H1 (cell line): Measurements from ENCODE around the gene TMEM169. TPM values are rescaled to one million over a fixed set of nuclear protein-coding genes. Genes with fewer than 3 reads are reported as not detected.

Experiments used
- CTCF ChIA-PET: fragments of 300-600 bp; sonication (Branson Sonifier 250); formaldehyde crosslinking; loops from one replicate; lab custom pipeline; 2021; ENCODE audit not compliant: partially characterized antibody; lab: Charles Lee
- POLR2A ChIA-PET: fragments of 300-600 bp; sonication (Branson Sonifier 250); formaldehyde crosslinking; loops from one replicate; lab custom pipeline; 2021; ENCODE audit warnings: inconsistent platforms; ENCODE audit not compliant: partially characterized antibody; lab: Charles Lee
- DNase-seq, 2 experiments: peaks; one replicate each; pipeline versions ENCODE4 v3.0.0 to v3.0.0-alpha.2; 2010 to 2022; ENCODE audit warnings: low spot score in 2 of 2, low read depth in 1 of 2, mixed read lengths in 1 of 2
- FAIRE-seq: peaks from 2 replicates; lab custom pipeline; 2011; peaks lifted over from hg19 to GRCh38; lab: Jason Lieb, UNC
- H2AFZ ChIP-seq: 2 replicates; pipeline ENCODE4 v1.8.1; 2012; ENCODE audit warnings: low read length, inconsistent platforms
- H2AK5ac ChIP-seq: 2 replicates; pipeline ENCODE4 v1.6.1; 2013; ENCODE audit warnings: low read depth, low read length
- H2BK120ac ChIP-seq: replicated peaks from 2 replicates; pipeline ENCODE3; 2013; ENCODE audit warnings: low read depth, low read length, inconsistent platforms
- H2BK12ac ChIP-seq: 2 replicates; pipeline ENCODE4 v1.6.1; 2013; ENCODE audit warnings: low read depth, low read length
- H2BK15ac ChIP-seq: 2 replicates; pipeline ENCODE4 v1.6.1; 2013; ENCODE audit warnings: low read length
- H2BK20ac ChIP-seq: 2 replicates; pipeline ENCODE4 v1.6.1; 2013; ENCODE audit warnings: low read length
- H2BK5ac ChIP-seq: 2 replicates; pipeline ENCODE4 v1.6.1; 2013; ENCODE audit warnings: low read depth, low read length
- H3K14ac ChIP-seq: 2 replicates; pipeline ENCODE4 v1.6.1; 2013; ENCODE audit warnings: inconsistent platforms; ENCODE audit not compliant: insufficient read length
- H3K18ac ChIP-seq: 2 replicates; pipeline ENCODE4 v1.6.1; 2013; ENCODE audit warnings: low read length; ENCODE audit errors: extremely low read depth
- H3K23ac ChIP-seq: 2 replicates; pipeline ENCODE4 v1.6.1; 2013; ENCODE audit warnings: inconsistent platforms; ENCODE audit not compliant: insufficient read length
- H3K23me2 ChIP-seq: 2 replicates; pipeline ENCODE4 v1.6.1; 2013; ENCODE audit warnings: low read depth, low read length
- H3K27ac ChIP-seq: 2 replicates; pipeline ENCODE4 v1.6.1; 2011; ENCODE audit warnings: low read depth, low read length, inconsistent platforms
- H3K27me3 ChIP-seq, 4 experiments: replicated peaks in 1 of 4; 1 replicate in 1 of 4; 2 replicates in 3 of 4; pipeline versions ENCODE4 v1.6.1 to v1.8.1; 2011 to 2013; ENCODE audit warnings: low read length in 3 of 4, mild to moderate bottlenecking in 3 of 4, inconsistent platforms in 2 of 4, mixed read lengths in 2 of 4, moderate library complexity in 1 of 4; ENCODE audit not compliant: control insufficient read depth in 3 of 4, insufficient read depth in 3 of 4; ENCODE audit errors: extremely low read depth in 1 of 4
- H3K36me3 ChIP-seq, 4 experiments: 2 replicates each; pipeline versions ENCODE4 v1.6.1 to v1.8.1; 2011 to 2013; ENCODE audit warnings: mild to moderate bottlenecking in 4 of 4, low read length in 3 of 4, moderate library complexity in 2 of 4, control low read depth in 1 of 4, inconsistent platforms in 1 of 4; ENCODE audit not compliant: insufficient read depth in 4 of 4, control insufficient read depth in 2 of 4
- H3K4ac ChIP-seq: replicated peaks from 2 replicates; pipeline ENCODE3; 2013; ENCODE audit warnings: low read length, low read depth, mixed read lengths, inconsistent platforms; ENCODE audit not compliant: insufficient read length
- H3K4me1 ChIP-seq, 4 experiments: replicated peaks in 1 of 4; 1 replicate in 1 of 4; 2 replicates in 3 of 4; pipeline versions ENCODE4 v1.6.1 to v1.8.1; 2011 to 2013; ENCODE audit warnings: low read length in 3 of 4, inconsistent platforms in 2 of 4, mixed read lengths in 1 of 4; ENCODE audit not compliant: insufficient read depth in 4 of 4, control insufficient read depth in 3 of 4
- H3K4me2 ChIP-seq, 2 experiments: 2 replicates each; pipeline versions ENCODE4 v1.6.1 to v1.8.1; 2011 to 2013; ENCODE audit warnings: low read depth in 2 of 2, low read length in 2 of 2, control low read depth in 1 of 2, inconsistent platforms in 1 of 2, mild to moderate bottlenecking in 1 of 2; ENCODE audit not compliant: insufficient read depth in 1 of 2
- H3K4me3 ChIP-seq, 4 experiments: fragments of 200-600, 300-600 bp in 1 of 4; sonication (generic), shearing (Covaris generic), sonication (Bioruptor Twin) in 1 of 4; 2 replicates each; pipeline versions ENCODE4 v1.5.1 to v1.8.1; 2011 to 2016; ENCODE audit warnings: low read length in 4 of 4, low read depth in 3 of 4, control low read depth in 2 of 4, inconsistent platforms in 2 of 4, mild to moderate bottlenecking in 2 of 4, mixed read lengths in 1 of 4, moderate library complexity in 1 of 4; ENCODE audit not compliant: insufficient read depth in 2 of 4; ENCODE audit errors: extremely low read depth in 1 of 4
- H3K56ac ChIP-seq: replicated peaks from 2 replicates; pipeline ENCODE3; 2013; ENCODE audit warnings: low read depth, mild to moderate bottlenecking, mixed read lengths, low read length, inconsistent platforms; ENCODE audit not compliant: insufficient read length
- H3K79me1 ChIP-seq: 2 replicates; pipeline ENCODE4 v1.6.1; 2013; ENCODE audit warnings: low read depth, low read length, control low read depth
- H3K79me2 ChIP-seq, 2 experiments: 2 replicates each; pipeline versions ENCODE4 v1.6.1 to v1.8.1; 2012 to 2013; ENCODE audit warnings: low read length in 2 of 2, mild to moderate bottlenecking in 2 of 2, inconsistent platforms in 1 of 2; ENCODE audit not compliant: insufficient read depth in 2 of 2, control insufficient read depth in 1 of 2
- H3K9ac ChIP-seq, 4 experiments: replicated peaks in 1 of 4; 1 replicate in 1 of 4; 2 replicates in 3 of 4; pipeline versions ENCODE4 v1.6.1 to v1.8.1; 2011 to 2013; ENCODE audit warnings: low read depth in 3 of 4, low read length in 3 of 4, control low read depth in 2 of 4, mild to moderate bottlenecking in 2 of 4, moderate library complexity in 2 of 4, inconsistent platforms in 1 of 4; ENCODE audit errors: extremely low read depth in 1 of 4
- H3K9me3 ChIP-seq, 2 experiments: 2 replicates each; pipeline versions ENCODE4 v1.6.1 to v1.8.1; 2012 to 2013; ENCODE audit warnings: mild to moderate bottlenecking in 2 of 2, moderate library complexity in 2 of 2, control low read depth in 1 of 2, inconsistent platforms in 1 of 2, low read depth in 1 of 2, low read length in 1 of 2, mixed read lengths in 1 of 2; ENCODE audit not compliant: insufficient read depth in 2 of 2
- H4K20me1 ChIP-seq, 2 experiments: replicated peaks in 1 of 2; 2 replicates each; pipeline versions ENCODE3 to v1.8.1; 2011 to 2013; ENCODE audit warnings: inconsistent platforms in 2 of 2, low read length in 2 of 2, mild to moderate bottlenecking in 1 of 2; ENCODE audit not compliant: insufficient read depth in 2 of 2, control insufficient read depth in 1 of 2
- H4K5ac ChIP-seq: 2 replicates; pipeline ENCODE4 v1.6.1; 2013; ENCODE audit warnings: low read length, low read depth, mixed read lengths, inconsistent platforms; ENCODE audit not compliant: insufficient read length
- H4K8ac ChIP-seq: 2 replicates; pipeline ENCODE4 v1.8.0; 2013; ENCODE audit warnings: mild to moderate bottlenecking, moderate library complexity, low read length, inconsistent platforms; ENCODE audit not compliant: insufficient read depth; ENCODE audit errors: extremely low read depth
- H4K91ac ChIP-seq: replicated peaks from 2 replicates; pipeline ENCODE3; 2013; ENCODE audit warnings: low read length, mixed read lengths, inconsistent platforms; ENCODE audit not compliant: insufficient read length
- ASH2L ChIP-seq: fragments of 200-600, 300-600 bp; sonication (generic); IDR thresholded peaks from one replicate; pipeline ENCODE4 v1.7.1; 2017; ENCODE audit warnings: low read length
- BRCA1 ChIP-seq: IDR thresholded peaks from 2 replicates; pipeline ENCODE4 v1.6.1; 2012; ENCODE audit warnings: low read depth, low read length, improper control_type of control experiment
- FOSL1 ChIP-seq: IDR thresholded peaks from 2 replicates; pipeline ENCODE4 v1.6.1; 2011; ENCODE audit warnings: mild to moderate bottlenecking, low read depth, low read length, moderate library complexity; ENCODE audit not compliant: insufficient read depth
- SAP30 ChIP-seq: fragments of 300-600 bp; sonication (generic); IDR thresholded peaks from 2 replicates; pipeline ENCODE4 v1.7.1; 2012; ENCODE audit warnings: low read length, moderate library complexity, mild to moderate bottlenecking, inconsistent platforms; ENCODE audit not compliant: insufficient read depth, insufficient replicate concordance
- TAF7 ChIP-seq: optimal IDR thresholded peaks from 2 replicates; pipeline ENCODE3; 2011; ENCODE audit warnings: low read depth, mild to moderate bottlenecking, inconsistent platforms, low read length, moderate library complexity, borderline replicate concordance
- WGBS, 2 experiments: shearing (Covaris generic) in 1 of 2; methylation state at CpG; one replicate each; pipeline versions ENCODE4 v1.1.6 to v1.1.7; 2013 to 2015; ENCODE audit warnings: low lambda C conversion rate in 2 of 2, mixed read lengths in 2 of 2, inconsistent platforms in 1 of 2, low coverage in 1 of 2, missing lambda C conversion rate in 1 of 2; ENCODE audit not compliant: insufficient replicate concordance in 2 of 2, insufficient coverage in 1 of 2, insufficient read length in 1 of 2; ENCODE audit errors: extremely low coverage in 1 of 2, missing lambda C conversion rate in 1 of 2; 5-methylcytosine and 5-hydroxymethylcytosine counted together
- polyA plus RNA-seq, 7 experiments: library from polyadenylated mRNA; depleted of rRNA in 3 of 7; stranded (reverse) in 5 of 7; unstranded in 2 of 7; fragments of >200 nt in 5 of 7; fragments of 200-250 nt in 2 of 7; gene quantifications; 1 replicate in 5 of 7; 2 replicates in 1 of 7; 4 replicates in 1 of 7; pipeline versions ENCODE4 v1.2.1 to v1.2.3, GENCODE V29; 2011 to 2013; ENCODE audit warnings: missing spikeins in 2 of 7, mixed read lengths in 2 of 7
- total RNA-seq: library from RNA; stranded (reverse); fragmentation: NEBNext Ultra II Directional; extraction: Animal tissue kit (Norgen Biotek cat#: 25700); gene quantifications from 2 replicates; pipeline ENCODE4 v1.2.1, GENCODE V29; 2021

The TMEM169 gene
- total and polyA plus RNA-seq, 2 of the 8 experiments (the other 6 are each of a cell fraction or from before 2014, with no cell fraction given): 0.41 to 2.4 TPM

DNA sequence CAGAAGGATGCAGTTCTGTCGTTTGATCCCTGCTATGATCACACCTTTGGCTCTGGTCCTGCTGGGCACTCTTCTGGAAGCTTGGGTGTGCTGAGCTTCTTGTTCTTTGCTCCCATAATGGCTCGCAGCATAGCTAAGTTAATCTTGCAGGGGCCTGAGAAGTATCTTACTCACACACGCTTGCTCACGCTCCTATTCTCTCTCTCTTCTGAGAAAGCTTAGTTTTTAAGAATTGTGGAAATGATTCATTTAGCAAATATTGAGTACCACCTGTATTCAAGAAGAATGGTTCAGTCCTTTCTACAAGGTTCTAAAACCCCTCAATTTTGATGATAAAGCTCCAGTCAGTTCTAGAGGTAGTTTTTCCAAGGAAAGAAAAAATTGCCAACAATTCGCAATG is 68.0 kb downstream of the TMEM169 start:
- CTCF ChIA-PET: interaction anchor here (1.1 to 1.7 kb wide), 3 partner anchors 9 to 19 kb away, joined by 5 to 6 read pairs (median 5); no protein-coding TSS in a partner anchor
- H4K20me1 ChIP-seq: peaks cover 7 to 23% of the 10 kb centered on the region in 2 experiments
- WGBS, 2 experiments: 89% methylated on average over 5 of the region's 5 CpGs; no CpG with 5 or more reads in 1 of the 2 experiments
- no peak overlapping the region for H4K91ac ChIP-seq
- no peak overlapping the region for H2BK120ac ChIP-seq
- no peak overlapping the region for H3K4me3 ChIP-seq
- H3K79me2 ChIP-seq: peaks cover 0 to 33% of the 10 kb centered on the region in 2 experiments; a peak in 2 of 4 replicates
- TF ChIP-seq SAP30: no peak
- TF ChIP-seq FOSL1: no peak
- no peak for TF ChIP-seq ASH2L
- no peak for TF ChIP-seq TAF7
- no peak for TF ChIP-seq BRCA1
- no peak overlapping the region for H2AFZ ChIP-seq
- no peak overlapping the region for H2BK5ac ChIP-seq
- FAIRE-seq (no peak), DNase-seq (no peak)
- H3K4ac ChIP-seq: no peak overlapping the region
- H3K14ac ChIP-seq: no peak overlapping the region
- no peaks in the 10 kb centered on the region; the same call in 1 of the 2 replicates for H3K23me2 ChIP-seq
- no peaks in the 10 kb centered on the region for H3K27me3 ChIP-seq
- H3K4me1 ChIP-seq: no peaks in the 10 kb centered on the region
- H3K23ac ChIP-seq: no peak overlapping the region
- peaks cover 25 to 94% (median 76%) of the 10 kb centered on the region in 4 experiments for H3K36me3 ChIP-seq
- POLR2A ChIA-PET: interaction anchor here (0.9 to 3.5 kb wide), 8 partner anchors 9 to 35 kb away, joined by 3 to 12 read pairs (median 5); no protein-coding TSS in a partner anchor
- no peaks in the 10 kb centered on the region for H3K79me1 ChIP-seq
- no peak overlapping the region for H2AK5ac ChIP-seq
- H4K8ac ChIP-seq: no peak overlapping the region
- H2BK12ac ChIP-seq: no peak overlapping the region
- no peak overlapping the region for H3K18ac ChIP-seq
- H3K56ac ChIP-seq: no peak overlapping the region
- no peak overlapping the region for H3K4me2 ChIP-seq
- H2BK20ac ChIP-seq: no peak overlapping the region
- no peak overlapping the region for H3K9ac ChIP-seq
- H3K9me3 ChIP-seq: no peaks in the 10 kb centered on the region
- H4K5ac ChIP-seq: no peak overlapping the region
- H3K27ac ChIP-seq: no peak overlapping the region
- no peak overlapping the region for H2BK15ac ChIP-seq
